GM23248 (cell line): ENCODE results near the gene PAXIP1. TPM values are rescaled to one million over a fixed set of nuclear protein-coding genes. Genes with fewer than 3 reads are reported as not detected.

Source experiments
- DNase-seq: peaks from one replicate; pipeline ENCODE4 v3.0.0-alpha.2; 2015
- H2AFZ ChIP-seq: fragments of 200-600 bp; sonication (generic); 2 replicates; pipeline ENCODE4 v1.6.1; 2016; ENCODE audit warnings: antibody characterized with exemption
- H3F3A ChIP-seq: fragments of 200-600 bp; sonication (generic); 2 replicates; pipeline ENCODE4 v1.6.1; 2016; ENCODE audit warnings: mild to moderate bottlenecking, antibody characterized with exemption, mixed run types; ENCODE audit not compliant: insufficient read depth
- H3K27ac ChIP-seq: fragments of 200-600 bp; sonication (generic); 2 replicates; pipeline ENCODE4 v1.5.1; 2016; ENCODE audit warnings: mild to moderate bottlenecking
- H3K27me3 ChIP-seq: fragments of 200-600 bp; sonication (generic); replicated peaks from 2 replicates; pipeline ENCODE4 v1.6.1; 2016; ENCODE audit warnings: mild to moderate bottlenecking; ENCODE audit not compliant: insufficient read depth
- H3K36me3 ChIP-seq: fragments of 200-600 bp; sonication (generic); 2 replicates; pipeline ENCODE4 v1.6.1; 2016; ENCODE audit warnings: low read depth, mild to moderate bottlenecking
- H3K4me1 ChIP-seq: fragments of 200-600 bp; sonication (generic); 2 replicates; pipeline ENCODE4 v1.6.1; 2016; ENCODE audit warnings: mild to moderate bottlenecking; ENCODE audit not compliant: insufficient read depth
- H3K4me2 ChIP-seq: fragments of 200-600 bp; sonication (generic); one replicate; pipeline ENCODE4 v1.6.1; 2016; ENCODE audit warnings: mild to moderate bottlenecking; ENCODE audit not compliant: unreplicated experiment
- H3K4me3 ChIP-seq: fragments of 200-600 bp; sonication (generic); 2 replicates; pipeline ENCODE4 v1.5.1; 2016; ENCODE audit warnings: mild to moderate bottlenecking
- H3K79me2 ChIP-seq: fragments of 200-600 bp; sonication (generic); 2 replicates; pipeline ENCODE4 v1.6.1; 2016; ENCODE audit warnings: mild to moderate bottlenecking; ENCODE audit not compliant: insufficient read depth
- H3K9ac ChIP-seq: fragments of 200-600 bp; sonication (generic); 2 replicates; pipeline ENCODE4 v1.6.1; 2016; ENCODE audit warnings: mild to moderate bottlenecking
- H3K9me2 ChIP-seq: fragments of 200-600 bp; sonication (generic); 2 replicates; pipeline ENCODE4 v1.6.1; 2016; ENCODE audit warnings: mixed run types, mild to moderate bottlenecking, moderate library complexity; ENCODE audit not compliant: insufficient read depth
- H3K9me3 ChIP-seq: fragments of 200-600 bp; sonication (generic); one replicate; pipeline ENCODE4 v1.6.1; 2017; ENCODE audit warnings: low read depth
- H4K20me1 ChIP-seq: fragments of 200-600 bp; sonication (generic); 2 replicates; pipeline ENCODE4 v1.6.0; 2016; ENCODE audit not compliant: insufficient read depth
- EZH2 ChIP-seq: fragments of 200-600 bp; sonication (generic); IDR thresholded peaks from 2 replicates; pipeline ENCODE4 v1.6.1; 2018; ENCODE audit warnings: antibody characterized with exemption, mild to moderate bottlenecking; ENCODE audit not compliant: insufficient read depth, poor library complexity, severe bottlenecking
- EZH2phosphoT487 ChIP-seq: fragments of 200-600 bp; sonication (generic); IDR thresholded peaks from 2 replicates; pipeline ENCODE4 v1.6.1; 2018; ENCODE audit warnings: antibody characterized with exemption, moderate library complexity, mild to moderate bottlenecking, low read depth; ENCODE audit not compliant: insufficient read depth
- WGBS, 2 experiments: methylation state at CpG; one replicate each; pipeline ENCODE4 v1.1.6; 2015 to 2017; ENCODE audit warnings: low lambda C conversion rate in 2 of 2, low coverage in 1 of 2; ENCODE audit errors: missing lambda C conversion rate in 2 of 2; 5-methylcytosine and 5-hydroxymethylcytosine counted together
- in situ Hi-C: fragments of 300-500 bp; cut with MboI; formaldehyde crosslinking; loops from 2 replicates; pipeline ENCODE4 v1.15.0; 2020
- polyA plus RNA-seq: library from polyadenylated mRNA; unstranded; fragments of >200 nt; fragmentation: Nextera tagmentation; extraction: Ambion mirVana; gene quantifications from 2 replicates; pipeline ENCODE4 v1.2.1, GENCODE V29; 2016
- total RNA-seq: library from RNA; depleted of rRNA; stranded (reverse); fragments of >200 nt; shearing (Covaris generic); gene quantifications from 2 replicates; pipeline ENCODE4 v1.2.3, GENCODE V29; 2014

The PAXIP1 gene
- total and polyA plus RNA-seq, 2 experiments from 2014 or later = 1.8 to 5.8 TPM

GRCh38 chr7:154976844-154977243, 26.1 kb downstream of the PAXIP1 start:
- H3K4me3 ChIP-seq = no peak overlapping the region
- 85 to 86% methylated on average over 4 of the region's 4 CpGs for WGBS, 2 experiments
- H3K27me3 ChIP-seq = no peaks in the 10 kb centered on the region
- H3F3A ChIP-seq = no peaks in the 10 kb centered on the region
- no peak for TF ChIP-seq EZH2phosphoT487
- peaks cover 10% of the 10 kb centered on the region; the same call in 1 of the 2 replicates for H3K36me3 ChIP-seq
- H3K79me2 ChIP-seq = peaks cover 6% of the 10 kb centered on the region
- H3K9me2 ChIP-seq = no peaks in the 10 kb centered on the region
- no peak overlapping the region for H3K9ac ChIP-seq
- in situ Hi-C loops = no loop called here
- no peaks in the 10 kb centered on the region for H3K9me3 ChIP-seq
- H3K4me1 ChIP-seq = no peaks in the 10 kb centered on the region
- no peak overlapping the region for H2AFZ ChIP-seq
- H3K27ac ChIP-seq = no peak overlapping the region
- DNase-seq = no peak
- H4K20me1 ChIP-seq = no peaks in the 10 kb centered on the region
- H3K4me2 ChIP-seq = no peak overlapping the region

DNA sequence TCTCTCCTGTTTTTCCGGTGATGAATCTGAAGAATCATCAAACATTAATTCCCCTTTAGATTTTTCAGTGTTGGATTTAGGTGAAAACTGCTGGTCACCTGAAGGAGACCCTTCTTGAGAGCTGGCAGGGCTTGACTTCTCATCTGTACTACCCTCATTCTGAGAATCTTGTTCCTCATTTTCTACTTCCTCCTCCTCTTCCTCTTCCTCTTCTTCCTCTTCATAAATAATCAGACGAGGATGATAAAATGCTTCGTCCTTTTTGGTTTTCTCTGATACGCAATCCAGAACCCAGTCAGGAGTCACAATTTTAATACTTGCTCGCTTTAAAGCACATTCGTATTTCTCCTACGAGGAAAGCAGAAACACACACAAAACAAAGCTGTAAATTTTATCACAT, 26.9 kb downstream of the PAXIP1 start:
- no peak overlapping the region for H3K27ac ChIP-seq
- peaks cover 6% of the 10 kb centered on the region for H3K79me2 ChIP-seq
- no peaks in the 10 kb centered on the region for H3K4me1 ChIP-seq
- H3K36me3 ChIP-seq = peaks cover 10% of the 10 kb centered on the region; the same call in 1 of the 2 replicates
- in situ Hi-C loops = no loop called here
- no peaks in the 10 kb centered on the region for H4K20me1 ChIP-seq
- no peak overlapping the region for H3K9ac ChIP-seq
- H3K27me3 ChIP-seq = no peaks in the 10 kb centered on the region
- no peaks in the 10 kb centered on the region for H3K9me3 ChIP-seq
- no peaks in the 10 kb centered on the region for H3K9me2 ChIP-seq
- H2AFZ ChIP-seq = no peak overlapping the region
- TF ChIP-seq EZH2phosphoT487 = no peak
- TF ChIP-seq EZH2 = no peak
- WGBS, 2 experiments = 92 to 96% methylated on average over 7 of the region's 7 CpGs
- no peak overlapping the region for H3K4me2 ChIP-seq
- DNase-seq = no peak
- no peak overlapping the region for H3K4me3 ChIP-seq
- no peaks in the 10 kb centered on the region for H3F3A ChIP-seq

DNA sequence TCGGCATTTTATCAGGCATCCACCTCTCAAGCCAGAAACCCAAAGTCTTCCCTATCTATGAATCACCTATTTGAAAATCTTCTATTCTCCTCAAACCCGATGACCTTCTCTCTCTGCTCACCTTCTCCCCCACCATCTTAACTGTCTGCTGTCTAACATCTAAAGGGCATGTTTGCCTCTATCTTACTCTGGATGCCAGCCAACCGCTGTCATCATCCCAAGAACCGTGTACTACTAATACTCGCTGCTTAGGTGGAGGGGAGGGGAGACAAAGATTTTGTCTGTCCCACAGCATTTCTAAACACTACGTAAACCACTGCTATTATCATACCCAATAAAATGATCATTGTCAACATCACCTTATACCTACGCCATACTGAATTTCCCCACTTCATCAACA, 29.5 kb downstream of the PAXIP1 start:
- Histone ChIP-seq H3K27me3 (no peaks in the 10 kb centered on the region), H3K36me3 (peaks cover 10% of the 10 kb centered on the region; the same call in 1 of the 2 replicates), H3K4me3 (no peak overlapping the region), H3K9me3 (no peaks in the 10 kb centered on the region), H3F3A (no peaks in the 10 kb centered on the region), H3K4me2 (no peak overlapping the region), H4K20me1 (no peaks in the 10 kb centered on the region), H2AFZ (no peak overlapping the region), H3K9ac (no peak overlapping the region), H3K9me2 (no peaks in the 10 kb centered on the region), H3K79me2 (peaks cover 6% of the 10 kb centered on the region), H3K27ac (no peak overlapping the region), H3K4me1 (no peaks in the 10 kb centered on the region)
- no peak for TF ChIP-seq EZH2
- TF ChIP-seq EZH2phosphoT487 = no peak
- in situ Hi-C loops = no loop called here
- no peak for DNase-seq
- WGBS, 2 experiments = 89 to 92% methylated on average over 7 of the region's 7 CpGs

- no peak for DNase-seq
- in situ Hi-C loops = no loop called here
- no peaks in the 10 kb centered on the region for H3K4me1 ChIP-seq
- H3F3A ChIP-seq = no peaks in the 10 kb centered on the region
- no peak overlapping the region for H3K4me3 ChIP-seq
- no peaks in the 10 kb centered on the region for H3K9me2 ChIP-seq
- H3K79me2 ChIP-seq = peaks cover 1% of the 10 kb centered on the region
- no peak overlapping the region for H3K27ac ChIP-seq
- peaks cover 29% of the 10 kb centered on the region; the same call in 1 of the 2 replicates for H3K36me3 ChIP-seq
- WGBS, 2 experiments = 78 to 80% methylated on average over 11 of the region's 11 CpGs
- no peak overlapping the region for H3K9ac ChIP-seq
- TF ChIP-seq EZH2phosphoT487 (no peak), EZH2 (no peak)
- H3K4me2 ChIP-seq = no peak overlapping the region
- no peaks in the 10 kb centered on the region for H3K9me3 ChIP-seq
- no peak overlapping the region for H2AFZ ChIP-seq
- no peaks in the 10 kb centered on the region for H4K20me1 ChIP-seq
- no peaks in the 10 kb centered on the region for H3K27me3 ChIP-seq
Observed at GRCh38 chr7:154968336-154969001, 34.5 kb downstream of the PAXIP1 start.
